Measurements from ENCODE around the gene VSTM2L. TPM values are rescaled to one million over a fixed set of nuclear protein-coding genes. Genes with fewer than 3 reads are reported as not detected.

Gene VSTM2L
- polyA plus RNA-seq, 1 donor from 2014 or later: not detected

DNA sequence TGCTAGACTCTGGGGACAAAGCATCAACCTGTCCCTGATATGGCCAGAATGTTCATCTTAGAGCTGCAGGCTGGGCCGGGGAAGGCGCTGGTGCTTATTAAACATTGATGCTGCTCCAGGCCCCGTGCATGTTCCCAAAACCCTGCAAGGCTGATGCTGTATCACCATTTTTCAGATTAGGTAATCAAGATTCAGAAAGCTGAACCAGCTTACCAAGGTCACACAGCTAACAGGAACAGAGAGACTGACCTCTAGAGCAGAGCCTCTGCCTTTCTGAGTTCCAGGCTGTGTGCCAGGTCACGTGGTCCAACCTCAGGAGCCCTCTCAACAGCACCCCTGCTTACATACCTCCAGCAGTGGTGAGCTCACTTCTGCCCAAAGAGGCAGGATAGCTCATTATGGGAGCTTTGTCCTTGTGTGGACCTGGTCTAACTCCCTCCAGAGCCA is 16.1 kb upstream of the VSTM2L start:
- no peaks in the 10 kb centered on the region for H3K36me3 Mint-ChIP-seq
- no peaks in the 10 kb centered on the region for H3K27me3 Mint-ChIP-seq
- peaks cover 0 to 3% (median 2%) of the 10 kb centered on the region in 3 donors for H3K4me1 Mint-ChIP-seq
- no peak overlapping the region for H3K27ac Mint-ChIP-seq
- H3K4me3 Mint-ChIP-seq: no peak overlapping the region
- no peaks in the 10 kb centered on the region for H3K9me3 Mint-ChIP-seq

DNA sequence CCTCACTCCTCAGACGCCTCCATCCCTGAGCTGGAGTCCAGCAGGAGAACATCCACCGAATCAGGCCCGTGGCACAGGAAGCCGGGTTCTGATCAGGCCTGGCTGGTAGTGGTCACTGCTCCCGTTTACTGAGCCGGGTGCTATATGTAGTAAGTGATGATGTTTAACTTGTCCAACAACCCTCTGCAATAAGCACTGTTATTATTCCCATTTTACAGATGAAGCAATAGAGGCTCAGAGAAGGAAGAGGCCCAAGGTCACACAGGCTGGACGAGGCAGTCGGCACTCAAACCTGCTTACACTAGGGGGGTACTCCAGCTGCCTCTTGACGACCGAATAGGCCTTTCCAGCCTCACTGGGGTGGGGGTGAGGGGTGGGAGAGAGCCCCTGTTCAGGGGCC is 14.3 kb upstream of the VSTM2L start:
- H3K4me1 Mint-ChIP-seq: peaks cover 0 to 3% (median 2%) of the 10 kb centered on the region in 3 donors
- no peaks in the 10 kb centered on the region for H3K27me3 Mint-ChIP-seq
- H3K36me3 Mint-ChIP-seq: no peaks in the 10 kb centered on the region

DNA sequence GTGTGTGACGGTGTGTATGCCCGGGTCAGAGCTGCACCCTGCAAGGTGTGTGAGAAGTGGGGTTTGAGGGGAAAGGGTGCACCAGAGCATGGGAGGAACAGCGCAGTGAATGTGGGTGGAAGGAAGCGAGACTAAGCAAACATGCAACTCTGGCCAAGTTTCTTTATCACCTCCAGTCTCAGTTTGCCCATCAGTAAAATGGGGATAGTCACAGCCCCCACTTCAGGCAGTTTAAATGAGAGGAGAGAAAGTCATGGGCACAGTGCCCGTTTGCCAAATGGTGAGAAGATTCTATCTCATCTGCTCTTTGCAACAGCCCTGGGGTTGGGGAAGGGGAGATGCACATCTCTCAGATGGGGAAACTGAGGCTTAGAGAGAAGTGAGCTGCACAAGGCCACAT is 12.8 kb upstream of the VSTM2L start:
- H3K4me1 Mint-ChIP-seq: peaks cover 0 to 3% (median 2%) of the 10 kb centered on the region in 3 donors
- no peaks in the 10 kb centered on the region for H3K9me3 Mint-ChIP-seq
- no peaks in the 10 kb centered on the region for H3K27me3 Mint-ChIP-seq
- H3K36me3 Mint-ChIP-seq: no peaks in the 10 kb centered on the region
- no peak overlapping the region for H3K27ac Mint-ChIP-seq
- no peak overlapping the region for H3K4me3 Mint-ChIP-seq

More for the DNA sequence above, 14.3 kb upstream of the VSTM2L start:
- Mint-ChIP-seq H3K9me3 (no peaks in the 10 kb centered on the region), H3K4me3 (no peak overlapping the region), H3K27ac (no peak overlapping the region)

DNA sequence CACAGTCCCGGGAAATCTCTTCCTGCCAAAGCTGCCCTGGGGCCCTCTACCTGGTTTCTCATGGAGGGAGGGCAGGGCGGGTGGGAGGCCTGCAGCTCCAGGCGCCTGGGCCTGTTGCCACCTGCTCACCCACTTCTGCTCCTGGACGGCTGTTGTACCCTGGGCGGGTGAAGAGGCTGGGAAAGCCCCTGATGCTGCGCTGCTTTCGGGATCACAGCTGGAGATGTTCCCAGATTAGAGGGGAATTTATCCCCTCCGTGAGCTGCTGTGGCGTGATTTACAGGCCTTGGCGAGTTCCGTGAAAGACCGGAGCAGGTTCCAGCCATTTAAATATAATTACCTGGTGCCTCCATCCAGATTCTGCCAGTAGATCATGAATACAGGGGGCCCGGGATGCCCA is 12.3 kb upstream of the VSTM2L start:
- peaks cover 0 to 3% (median 2%) of the 10 kb centered on the region in 3 donors for H3K4me1 Mint-ChIP-seq
- no peaks in the 10 kb centered on the region for H3K9me3 Mint-ChIP-seq
- H3K4me3 Mint-ChIP-seq: no peak overlapping the region
- H3K27ac Mint-ChIP-seq: no peak overlapping the region
- H3K36me3 Mint-ChIP-seq: no peaks in the 10 kb centered on the region
- no peaks in the 10 kb centered on the region for H3K27me3 Mint-ChIP-seq

DNA sequence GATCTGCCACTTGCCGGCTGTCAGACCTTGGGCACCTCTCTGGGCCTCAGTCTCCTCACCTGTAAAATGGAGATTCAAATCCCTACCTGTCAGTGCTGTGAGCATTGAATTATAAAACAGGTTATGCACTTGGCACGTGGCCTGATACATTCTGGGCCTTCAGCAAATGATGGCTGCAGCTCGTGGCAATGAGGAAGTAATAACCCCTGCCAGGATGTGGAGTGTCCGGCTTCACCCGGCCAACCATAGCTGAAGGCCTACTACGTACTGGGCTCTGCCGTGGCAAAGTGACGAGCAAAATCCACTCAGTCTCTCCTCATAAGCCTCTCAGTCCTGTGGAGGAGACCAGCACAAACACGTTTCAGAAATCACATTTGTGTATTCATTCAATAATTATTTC is 10.9 kb upstream of the VSTM2L start:
- Mint-ChIP-seq H3K4me3 (no peak overlapping the region), H3K27ac (peak overlapping the region in 1 of 3 donors; percentile 31), H3K9me3 (no peaks in the 10 kb centered on the region), H3K4me1 (peaks cover 0 to 3% (median 2%) of the 10 kb centered on the region in 3 donors), H3K27me3 (peaks cover 2% of the 10 kb centered on the region), H3K36me3 (no peaks in the 10 kb centered on the region)

DNA sequence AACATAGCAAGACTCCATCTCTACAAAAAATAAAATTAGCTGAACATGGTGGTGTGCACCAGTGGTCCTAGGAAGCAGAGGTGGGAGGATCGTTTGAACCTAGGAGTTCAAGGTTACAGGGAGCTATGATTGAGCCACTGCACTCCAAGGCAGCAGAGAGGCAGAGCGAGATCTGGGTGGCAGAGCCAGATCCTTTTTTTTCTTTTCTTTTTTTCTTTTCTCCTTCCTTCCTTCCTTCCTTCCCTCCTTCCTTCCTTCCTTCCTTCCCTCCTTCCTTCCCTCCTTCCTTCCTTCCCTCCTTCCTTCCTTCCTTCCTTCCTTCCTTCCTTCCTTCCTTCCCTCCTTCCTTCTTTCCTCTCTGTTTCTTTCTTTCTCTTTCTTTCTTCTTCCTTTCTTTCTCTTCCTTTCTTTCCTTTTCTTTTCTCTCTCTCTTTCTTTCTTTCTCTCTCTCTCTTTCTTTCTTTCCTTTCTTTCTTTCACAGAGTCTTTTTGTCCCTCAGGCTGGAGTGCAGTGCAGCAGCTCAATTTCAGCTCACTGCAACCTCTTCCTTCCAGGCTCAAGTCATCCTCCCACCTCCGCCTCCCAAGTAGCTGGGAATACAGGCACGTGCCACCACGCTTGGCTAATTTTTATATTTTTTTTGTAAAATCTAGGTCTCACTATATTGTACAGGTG is 9.2 kb upstream of the VSTM2L start:
- Mint-ChIP-seq H3K36me3 (no peaks in the 10 kb centered on the region), H3K4me3 (no peak overlapping the region), H3K4me1 (peaks cover 0 to 3% (median 2%) of the 10 kb centered on the region in 3 donors), H3K9me3 (no peaks in the 10 kb centered on the region), H3K27ac (no peak overlapping the region), H3K27me3 (peaks cover 2% of the 10 kb centered on the region)

DNA sequence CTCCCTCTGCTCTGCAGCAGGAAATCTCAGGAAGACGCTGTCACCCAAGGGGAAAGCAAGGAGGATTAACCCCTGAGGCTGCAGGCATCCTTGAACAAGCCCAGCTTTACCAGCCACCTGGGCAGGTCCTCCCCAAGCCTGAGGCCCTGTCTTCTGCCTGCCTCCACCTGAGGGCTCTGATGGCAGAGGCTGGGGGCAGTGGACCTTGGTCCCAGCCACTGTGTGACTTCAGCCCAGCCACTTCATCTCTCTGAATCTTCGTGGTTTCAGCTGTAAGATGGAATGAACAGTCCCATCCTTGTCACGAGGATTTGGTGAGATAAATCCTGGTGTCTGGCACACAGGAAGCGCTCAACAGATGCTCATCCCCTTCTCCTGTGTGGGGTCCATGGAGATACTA is 8.5 kb upstream of the VSTM2L start:
- Mint-ChIP-seq H3K4me3 (no peak overlapping the region), H3K27ac (peak overlapping the region in 1 of 3 donors; percentile 52), H3K4me1 (peaks cover 0 to 3% (median 2%) of the 10 kb centered on the region in 3 donors), H3K9me3 (no peaks in the 10 kb centered on the region), H3K36me3 (no peaks in the 10 kb centered on the region), H3K27me3 (peaks cover 2% of the 10 kb centered on the region)

DNA sequence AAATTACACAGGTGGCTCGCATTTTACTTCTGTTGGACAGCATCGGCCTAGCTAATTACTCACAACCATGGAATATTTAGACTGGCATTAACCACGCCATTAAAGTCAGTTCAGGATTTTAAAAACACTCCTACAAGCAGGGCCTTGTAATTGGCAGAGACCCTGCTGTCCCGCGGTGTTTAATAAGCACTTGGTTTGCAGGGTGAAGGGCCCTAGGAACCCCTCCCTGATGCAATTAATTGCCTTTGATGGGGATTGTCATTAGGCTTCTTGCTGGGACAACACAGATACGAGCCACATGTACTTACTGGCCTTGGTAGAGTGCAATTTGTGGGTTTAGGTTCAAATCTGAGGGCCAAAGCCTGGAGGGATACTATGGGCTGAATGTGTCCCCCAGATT is 7.8 kb upstream of the VSTM2L start:
- no peaks in the 10 kb centered on the region for H3K9me3 Mint-ChIP-seq
- H3K4me1 Mint-ChIP-seq: no peaks in the 10 kb centered on the region
- H3K4me3 Mint-ChIP-seq: no peak overlapping the region
- H3K27ac Mint-ChIP-seq: no peak overlapping the region
- H3K27me3 Mint-ChIP-seq: peaks cover 2% of the 10 kb centered on the region
- no peaks in the 10 kb centered on the region for H3K36me3 Mint-ChIP-seq

DNA sequence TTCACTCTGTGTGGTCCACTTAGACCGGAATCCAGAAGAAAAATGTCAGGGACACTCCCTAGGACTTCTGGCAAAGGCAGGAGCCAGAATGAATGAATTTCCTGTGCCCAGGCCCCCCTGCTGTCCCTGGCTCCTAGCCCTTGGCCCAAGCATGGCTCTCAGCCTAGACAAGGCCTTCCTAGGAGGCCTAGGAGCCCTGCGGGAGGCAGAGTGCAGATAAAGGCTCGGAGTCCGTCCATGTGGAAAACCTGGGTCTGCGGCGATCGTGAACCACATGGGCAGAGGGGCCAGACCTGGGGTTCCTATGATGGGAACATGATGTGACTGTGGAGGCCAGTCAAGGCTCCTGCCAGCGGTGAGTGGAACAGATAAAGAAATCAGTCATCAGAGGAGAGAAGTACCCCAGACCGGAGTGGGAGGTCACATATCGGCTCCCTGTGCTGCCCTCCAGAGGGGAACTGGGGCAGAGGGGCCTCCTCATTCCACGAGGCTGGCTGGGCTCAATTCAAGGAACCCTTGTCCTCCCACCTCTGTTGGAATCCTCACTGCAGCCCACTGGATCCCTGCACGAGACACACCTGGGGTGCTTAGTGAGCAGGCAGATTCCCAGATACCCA is 5.9 kb upstream of the VSTM2L start:
- no peak overlapping the region for H3K27ac Mint-ChIP-seq
- H3K27me3 Mint-ChIP-seq: peaks cover 9% of the 10 kb centered on the region
- H3K36me3 Mint-ChIP-seq: no peaks in the 10 kb centered on the region
- peaks cover 0 to 2% (median 0%) of the 10 kb centered on the region in 3 donors for H3K9me3 Mint-ChIP-seq
- H3K4me3 Mint-ChIP-seq: no peak overlapping the region
- H3K4me1 Mint-ChIP-seq: peaks cover 0 to 3% (median under 1%) of the 10 kb centered on the region in 3 donors

DNA sequence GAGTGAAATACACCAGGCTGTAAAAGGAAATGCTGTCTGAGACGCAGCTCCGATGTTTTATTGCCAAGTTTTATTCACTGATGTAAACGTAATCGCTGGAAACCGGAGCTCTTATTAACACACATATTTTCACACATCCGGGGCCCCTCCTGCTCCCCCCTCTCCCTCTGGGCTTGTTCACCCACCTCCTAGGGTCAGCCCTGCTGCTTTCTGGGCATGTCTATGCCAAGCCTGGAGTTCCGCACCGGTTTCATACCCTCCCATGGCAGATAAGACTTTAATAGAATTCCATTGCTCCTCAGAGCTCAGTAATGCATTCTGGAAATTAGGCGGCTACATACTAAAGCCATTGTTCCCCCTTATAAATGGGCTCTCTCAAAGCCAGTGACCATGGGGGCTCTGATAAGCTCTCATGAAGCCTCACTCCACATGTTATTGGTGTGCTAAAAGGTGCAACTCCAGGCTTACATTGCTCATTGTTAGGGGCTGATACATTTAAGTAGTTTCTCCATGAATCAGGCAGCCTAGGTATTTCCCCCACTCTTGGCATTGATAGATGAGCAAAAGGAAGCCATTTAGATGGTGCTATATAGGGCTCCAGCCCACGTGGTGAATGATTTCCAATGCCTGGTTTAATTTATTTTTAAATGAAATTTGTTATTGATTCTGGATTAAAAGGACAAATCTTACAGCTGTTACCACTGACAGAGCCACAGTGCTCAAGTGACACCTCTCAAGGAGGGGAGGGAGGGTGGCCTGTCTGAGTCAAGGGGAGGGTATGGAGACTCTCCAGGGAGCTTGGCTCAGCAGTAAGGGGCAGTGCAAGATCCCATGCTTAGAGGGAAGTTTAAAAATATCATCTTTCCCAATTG is 4.5 kb upstream of the VSTM2L start:
- Mint-ChIP-seq H3K9me3 (peaks cover 0 to 6% (median 0%) of the 10 kb centered on the region in 3 donors), H3K36me3 (no peaks in the 10 kb centered on the region), H3K27me3 (peaks cover 14% of the 10 kb centered on the region), H3K4me1 (peaks cover 4 to 7% (median 5%) of the 10 kb centered on the region in 3 donors), H3K4me3 (no peak overlapping the region), H3K27ac (no peak overlapping the region)

DNA sequence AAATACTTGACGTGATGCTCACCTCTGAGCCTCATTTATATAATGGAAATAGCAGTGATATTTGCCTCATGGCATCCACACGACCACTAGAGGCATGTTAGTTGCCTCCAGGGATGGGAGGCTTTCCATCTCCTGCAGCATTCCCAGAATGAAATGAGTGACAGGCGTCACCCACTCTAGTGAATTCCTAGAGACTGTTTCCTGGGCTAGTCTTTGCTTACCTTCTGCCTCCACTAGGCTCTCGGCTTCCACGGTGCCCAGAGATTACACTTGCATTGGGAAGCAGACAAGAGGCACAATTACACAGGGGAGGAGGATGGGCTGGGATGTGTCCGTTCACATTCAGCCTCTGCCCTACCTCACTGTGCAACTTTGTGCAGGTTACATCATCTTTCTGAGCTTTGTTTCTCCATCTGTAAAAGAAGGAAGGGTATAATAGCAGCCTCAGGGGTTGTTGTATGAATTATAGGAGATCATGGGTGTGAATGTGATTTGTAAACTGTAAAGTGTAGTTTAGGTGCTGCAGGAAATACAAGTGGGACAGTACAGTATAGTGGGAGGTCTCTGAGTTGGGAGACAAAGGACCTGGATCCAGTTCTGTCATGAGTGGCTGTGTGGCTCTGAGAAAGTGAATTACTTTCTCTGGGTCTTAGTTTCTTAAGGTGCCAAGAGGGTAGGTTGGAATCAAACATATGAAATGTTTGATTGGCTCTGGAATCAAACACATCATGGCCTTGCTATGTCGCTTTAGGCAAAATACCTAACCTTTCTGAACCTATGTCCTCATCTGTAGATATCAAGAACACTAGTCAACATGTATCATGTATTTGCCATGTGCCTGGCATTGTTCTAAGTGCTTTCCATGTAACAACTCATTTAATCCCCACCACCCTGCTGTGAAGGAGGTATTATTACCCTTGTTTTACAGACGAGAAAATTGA is 3.6 kb upstream of the VSTM2L start:
- H3K9me3 Mint-ChIP-seq: peaks cover 0 to 6% (median 0%) of the 10 kb centered on the region in 3 donors
- no peak overlapping the region for H3K27ac Mint-ChIP-seq
- no peak overlapping the region for H3K4me3 Mint-ChIP-seq
- H3K27me3 Mint-ChIP-seq: peaks cover 20% of the 10 kb centered on the region
- peaks cover 8 to 11% (median 8%) of the 10 kb centered on the region in 3 donors for H3K4me1 Mint-ChIP-seq
- peaks cover 3% of the 10 kb centered on the region for H3K36me3 Mint-ChIP-seq

DNA sequence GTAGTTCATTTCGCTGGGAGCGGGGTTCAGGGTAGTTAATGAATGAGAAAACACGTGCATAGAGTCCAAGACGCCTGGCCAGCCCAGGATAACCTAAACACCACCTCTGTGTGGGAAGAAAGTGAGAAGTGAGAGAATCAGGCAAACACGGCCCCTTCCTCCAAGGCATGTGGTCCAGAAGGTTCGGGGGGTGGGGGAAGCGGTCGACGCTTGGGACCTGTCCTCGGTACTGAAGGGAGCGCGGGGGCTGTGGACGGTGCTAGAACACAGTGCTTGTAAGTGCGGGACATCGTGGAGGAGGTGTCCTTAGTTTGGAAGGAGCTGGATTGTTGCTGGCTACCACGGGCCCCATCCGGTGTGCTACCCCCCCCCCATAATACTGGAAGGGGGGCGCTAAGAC is 1.7 kb upstream of the VSTM2L start:
- Mint-ChIP-seq H3K9me3 (peaks cover 0 to 6% (median 0%) of the 10 kb centered on the region in 3 donors), H3K27ac (no peak overlapping the region), H3K27me3 (peaks cover 27% of the 10 kb centered on the region), H3K36me3 (peaks cover 3% of the 10 kb centered on the region), H3K4me1 (peaks cover 8 to 11% (median 8%) of the 10 kb centered on the region in 3 donors), H3K4me3 (peak overlapping the region in 1 of 4 donors; percentile 54)

DNA sequence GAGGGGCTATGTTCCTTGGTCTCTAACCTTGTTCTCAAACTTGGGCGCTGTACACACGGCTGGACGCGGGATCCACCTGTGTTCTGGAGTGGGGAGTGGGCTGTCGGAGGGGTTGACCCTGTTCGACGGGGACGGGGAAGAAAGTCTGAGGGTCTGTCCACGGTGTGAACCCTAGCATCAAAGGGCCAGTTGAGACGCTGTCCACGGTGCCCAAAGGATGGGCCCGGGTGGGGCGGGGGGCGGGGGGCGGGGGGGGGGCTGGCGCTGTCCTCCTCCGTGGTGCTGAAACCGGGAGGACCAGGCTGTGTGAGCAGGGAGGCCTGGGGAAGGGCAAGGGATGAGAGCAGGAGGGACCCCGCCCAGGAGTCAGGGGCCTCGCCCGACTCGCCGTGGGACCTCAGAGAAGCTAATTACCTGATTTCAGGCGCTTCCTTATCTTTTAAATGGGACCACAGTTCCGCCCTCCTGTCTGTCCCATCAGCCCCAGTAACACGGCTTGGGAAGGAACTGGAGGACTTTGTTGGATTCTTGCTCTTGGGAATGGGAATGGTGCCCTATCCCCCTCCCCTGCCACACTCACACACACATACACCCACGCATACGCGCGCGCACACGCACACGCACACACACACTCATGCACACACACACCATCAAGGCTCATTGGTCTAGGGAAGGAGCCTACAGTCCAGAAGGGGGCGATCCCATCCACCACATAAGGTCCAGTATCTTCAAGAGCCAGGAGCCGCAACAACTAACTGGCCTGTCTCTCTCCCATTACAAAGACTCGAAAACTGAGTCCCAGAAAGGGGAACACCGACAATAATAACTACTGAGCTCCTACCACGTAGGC is 1.0 kb upstream of the VSTM2L start:
- H3K9me3 Mint-ChIP-seq: peaks cover 0 to 6% (median 0%) of the 10 kb centered on the region in 3 donors
- peaks cover 8 to 11% (median 8%) of the 10 kb centered on the region in 3 donors for H3K4me1 Mint-ChIP-seq
- H3K27ac Mint-ChIP-seq: peak overlapping the region in 1 of 3 donors; percentile 81
- peaks cover 3% of the 10 kb centered on the region for H3K36me3 Mint-ChIP-seq
- H3K4me3 Mint-ChIP-seq: peak overlapping the region; percentile 21 to 93 (median 82)
- peaks cover 30% of the 10 kb centered on the region for H3K27me3 Mint-ChIP-seq

Measured in IgD-negative memory B cell (primary cell).